H1 (cell line): ENCODE measurements around the gene GPRIN3. TPM values are rescaled to one million over a fixed set of nuclear protein-coding genes. Genes with fewer than 3 reads are reported as not detected.

Source experiments
- CTCF ChIA-PET: fragments of 300-600 bp; sonication (Branson Sonifier 250); formaldehyde crosslinking; loops from one replicate; lab custom pipeline; 2021; ENCODE audit not compliant: partially characterized antibody; lab: Charles Lee
- POLR2A ChIA-PET: fragments of 300-600 bp; sonication (Branson Sonifier 250); formaldehyde crosslinking; loops from one replicate; lab custom pipeline; 2021; ENCODE audit warnings: inconsistent platforms; ENCODE audit not compliant: partially characterized antibody; lab: Charles Lee
- DNase-seq, 2 experiments: peaks; one replicate each; pipeline versions ENCODE4 v3.0.0 to v3.0.0-alpha.2; 2010 to 2022; ENCODE audit warnings: low spot score in 2 of 2, low read depth in 1 of 2, mixed read lengths in 1 of 2
- FAIRE-seq: peaks from 2 replicates; lab custom pipeline; 2011; peaks lifted over from hg19 to GRCh38; lab: Jason Lieb, UNC
- H2AFZ ChIP-seq: 2 replicates; pipeline ENCODE4 v1.8.1; 2012; ENCODE audit warnings: low read length, inconsistent platforms
- H2AK5ac ChIP-seq: 2 replicates; pipeline ENCODE4 v1.6.1; 2013; ENCODE audit warnings: low read depth, low read length
- H2BK120ac ChIP-seq: replicated peaks from 2 replicates; pipeline ENCODE3; 2013; ENCODE audit warnings: low read depth, low read length, inconsistent platforms
- H2BK12ac ChIP-seq: 2 replicates; pipeline ENCODE4 v1.6.1; 2013; ENCODE audit warnings: low read depth, low read length
- H2BK15ac ChIP-seq: 2 replicates; pipeline ENCODE4 v1.6.1; 2013; ENCODE audit warnings: low read length
- H2BK20ac ChIP-seq: 2 replicates; pipeline ENCODE4 v1.6.1; 2013; ENCODE audit warnings: low read length
- H2BK5ac ChIP-seq: 2 replicates; pipeline ENCODE4 v1.6.1; 2013; ENCODE audit warnings: low read depth, low read length
- H3K14ac ChIP-seq: 2 replicates; pipeline ENCODE4 v1.6.1; 2013; ENCODE audit warnings: inconsistent platforms; ENCODE audit not compliant: insufficient read length
- H3K18ac ChIP-seq: 2 replicates; pipeline ENCODE4 v1.6.1; 2013; ENCODE audit warnings: low read length; ENCODE audit errors: extremely low read depth
- H3K23ac ChIP-seq: 2 replicates; pipeline ENCODE4 v1.6.1; 2013; ENCODE audit warnings: inconsistent platforms; ENCODE audit not compliant: insufficient read length
- H3K23me2 ChIP-seq: 2 replicates; pipeline ENCODE4 v1.6.1; 2013; ENCODE audit warnings: low read depth, low read length
- H3K27ac ChIP-seq: 2 replicates; pipeline ENCODE4 v1.6.1; 2011; ENCODE audit warnings: low read depth, low read length, inconsistent platforms
- H3K27me3 ChIP-seq, 4 experiments: replicated peaks in 1 of 4; 1 replicate in 1 of 4; 2 replicates in 3 of 4; pipeline versions ENCODE4 v1.6.1 to v1.8.1; 2011 to 2013; ENCODE audit warnings: low read length in 3 of 4, mild to moderate bottlenecking in 3 of 4, inconsistent platforms in 2 of 4, mixed read lengths in 2 of 4, moderate library complexity in 1 of 4; ENCODE audit not compliant: control insufficient read depth in 3 of 4, insufficient read depth in 3 of 4; ENCODE audit errors: extremely low read depth in 1 of 4
- H3K36me3 ChIP-seq, 4 experiments: 2 replicates each; pipeline versions ENCODE4 v1.6.1 to v1.8.1; 2011 to 2013; ENCODE audit warnings: mild to moderate bottlenecking in 4 of 4, low read length in 3 of 4, moderate library complexity in 2 of 4, control low read depth in 1 of 4, inconsistent platforms in 1 of 4; ENCODE audit not compliant: insufficient read depth in 4 of 4, control insufficient read depth in 2 of 4
- H3K4ac ChIP-seq: replicated peaks from 2 replicates; pipeline ENCODE3; 2013; ENCODE audit warnings: low read length, low read depth, mixed read lengths, inconsistent platforms; ENCODE audit not compliant: insufficient read length
- H3K4me1 ChIP-seq, 4 experiments: replicated peaks in 1 of 4; 1 replicate in 1 of 4; 2 replicates in 3 of 4; pipeline versions ENCODE4 v1.6.1 to v1.8.1; 2011 to 2013; ENCODE audit warnings: low read length in 3 of 4, inconsistent platforms in 2 of 4, mixed read lengths in 1 of 4; ENCODE audit not compliant: insufficient read depth in 4 of 4, control insufficient read depth in 3 of 4
- H3K4me2 ChIP-seq, 2 experiments: 2 replicates each; pipeline versions ENCODE4 v1.6.1 to v1.8.1; 2011 to 2013; ENCODE audit warnings: low read depth in 2 of 2, low read length in 2 of 2, control low read depth in 1 of 2, inconsistent platforms in 1 of 2, mild to moderate bottlenecking in 1 of 2; ENCODE audit not compliant: insufficient read depth in 1 of 2
- H3K4me3 ChIP-seq, 4 experiments: fragments of 200-600, 300-600 bp in 1 of 4; sonication (generic), shearing (Covaris generic), sonication (Bioruptor Twin) in 1 of 4; 2 replicates each; pipeline versions ENCODE4 v1.5.1 to v1.8.1; 2011 to 2016; ENCODE audit warnings: low read length in 4 of 4, low read depth in 3 of 4, control low read depth in 2 of 4, inconsistent platforms in 2 of 4, mild to moderate bottlenecking in 2 of 4, mixed read lengths in 1 of 4, moderate library complexity in 1 of 4; ENCODE audit not compliant: insufficient read depth in 2 of 4; ENCODE audit errors: extremely low read depth in 1 of 4
- H3K56ac ChIP-seq: replicated peaks from 2 replicates; pipeline ENCODE3; 2013; ENCODE audit warnings: low read depth, mild to moderate bottlenecking, mixed read lengths, low read length, inconsistent platforms; ENCODE audit not compliant: insufficient read length
- H3K79me1 ChIP-seq: 2 replicates; pipeline ENCODE4 v1.6.1; 2013; ENCODE audit warnings: low read depth, low read length, control low read depth
- H3K79me2 ChIP-seq, 2 experiments: 2 replicates each; pipeline versions ENCODE4 v1.6.1 to v1.8.1; 2012 to 2013; ENCODE audit warnings: low read length in 2 of 2, mild to moderate bottlenecking in 2 of 2, inconsistent platforms in 1 of 2; ENCODE audit not compliant: insufficient read depth in 2 of 2, control insufficient read depth in 1 of 2
- H3K9ac ChIP-seq, 4 experiments: replicated peaks in 1 of 4; 1 replicate in 1 of 4; 2 replicates in 3 of 4; pipeline versions ENCODE4 v1.6.1 to v1.8.1; 2011 to 2013; ENCODE audit warnings: low read depth in 3 of 4, low read length in 3 of 4, control low read depth in 2 of 4, mild to moderate bottlenecking in 2 of 4, moderate library complexity in 2 of 4, inconsistent platforms in 1 of 4; ENCODE audit errors: extremely low read depth in 1 of 4
- H3K9me3 ChIP-seq, 2 experiments: 2 replicates each; pipeline versions ENCODE4 v1.6.1 to v1.8.1; 2012 to 2013; ENCODE audit warnings: mild to moderate bottlenecking in 2 of 2, moderate library complexity in 2 of 2, control low read depth in 1 of 2, inconsistent platforms in 1 of 2, low read depth in 1 of 2, low read length in 1 of 2, mixed read lengths in 1 of 2; ENCODE audit not compliant: insufficient read depth in 2 of 2
- H4K20me1 ChIP-seq, 2 experiments: replicated peaks in 1 of 2; 2 replicates each; pipeline versions ENCODE3 to v1.8.1; 2011 to 2013; ENCODE audit warnings: inconsistent platforms in 2 of 2, low read length in 2 of 2, mild to moderate bottlenecking in 1 of 2; ENCODE audit not compliant: insufficient read depth in 2 of 2, control insufficient read depth in 1 of 2
- H4K5ac ChIP-seq: 2 replicates; pipeline ENCODE4 v1.6.1; 2013; ENCODE audit warnings: low read length, low read depth, mixed read lengths, inconsistent platforms; ENCODE audit not compliant: insufficient read length
- H4K8ac ChIP-seq: 2 replicates; pipeline ENCODE4 v1.8.0; 2013; ENCODE audit warnings: mild to moderate bottlenecking, moderate library complexity, low read length, inconsistent platforms; ENCODE audit not compliant: insufficient read depth; ENCODE audit errors: extremely low read depth
- H4K91ac ChIP-seq: replicated peaks from 2 replicates; pipeline ENCODE3; 2013; ENCODE audit warnings: low read length, mixed read lengths, inconsistent platforms; ENCODE audit not compliant: insufficient read length
- BRCA1 ChIP-seq: IDR thresholded peaks from 2 replicates; pipeline ENCODE4 v1.6.1; 2012; ENCODE audit warnings: low read depth, low read length, improper control_type of control experiment
- CTBP2 ChIP-seq: IDR thresholded peaks from 2 replicates; pipeline ENCODE4 v1.7.0; 2011; ENCODE audit warnings: borderline replicate concordance, mild to moderate bottlenecking, moderate library complexity, mixed read lengths, low read length; ENCODE audit not compliant: insufficient read depth, insufficient read length
- JUND ChIP-seq: IDR thresholded peaks from 2 replicates; pipeline ENCODE4 v1.6.1; 2011; ENCODE audit warnings: mild to moderate bottlenecking, improper control_type of control experiment, low read length
- WGBS, 2 experiments: shearing (Covaris generic) in 1 of 2; methylation state at CpG; one replicate each; pipeline versions ENCODE4 v1.1.6 to v1.1.7; 2013 to 2015; ENCODE audit warnings: low lambda C conversion rate in 2 of 2, mixed read lengths in 2 of 2, inconsistent platforms in 1 of 2, low coverage in 1 of 2, missing lambda C conversion rate in 1 of 2; ENCODE audit not compliant: insufficient replicate concordance in 2 of 2, insufficient coverage in 1 of 2, insufficient read length in 1 of 2; ENCODE audit errors: extremely low coverage in 1 of 2, missing lambda C conversion rate in 1 of 2; 5-methylcytosine and 5-hydroxymethylcytosine counted together
- polyA plus RNA-seq, 7 experiments: library from polyadenylated mRNA; depleted of rRNA in 3 of 7; stranded (reverse) in 5 of 7; unstranded in 2 of 7; fragments of >200 nt in 5 of 7; fragments of 200-250 nt in 2 of 7; gene quantifications; 1 replicate in 5 of 7; 2 replicates in 1 of 7; 4 replicates in 1 of 7; pipeline versions ENCODE4 v1.2.1 to v1.2.3, GENCODE V29; 2011 to 2013; ENCODE audit warnings: missing spikeins in 2 of 7, mixed read lengths in 2 of 7
- total RNA-seq: library from RNA; stranded (reverse); fragmentation: NEBNext Ultra II Directional; extraction: Animal tissue kit (Norgen Biotek cat#: 25700); gene quantifications from 2 replicates; pipeline ENCODE4 v1.2.1, GENCODE V29; 2021
- TF ChIP-seq, protein P1 (sequence below): IDR thresholded peaks from 2 replicates; pipeline ENCODE4 v1.6.1; 2012; ENCODE audit warnings: low read length, inconsistent platforms

The GPRIN3 gene
- total and polyA plus RNA-seq, 2 of the 8 experiments (the other 6 are each of a cell fraction or from before 2014, with no cell fraction given) = 0.17 to 1.4 TPM

DNA sequence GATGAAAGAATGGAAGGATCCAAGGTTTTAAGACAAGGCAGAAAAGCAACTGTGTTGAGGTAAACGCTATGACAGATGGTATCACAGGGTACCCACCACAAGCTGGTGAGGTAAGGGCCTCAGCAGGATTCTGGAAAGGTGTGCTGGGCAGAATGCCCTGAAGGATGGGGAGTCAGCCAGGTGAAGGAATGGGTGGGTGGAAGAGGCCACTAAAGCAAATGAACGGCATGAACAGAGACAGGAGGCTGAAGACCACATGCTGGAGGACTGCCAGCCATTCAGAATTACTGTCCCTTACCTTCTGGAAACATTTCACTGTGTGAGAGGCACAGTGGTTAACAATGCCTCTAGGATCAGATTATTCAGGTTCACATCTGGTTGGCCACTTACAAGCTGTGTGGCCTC, 23.6 kb downstream of the GPRIN3 start:
- Histone ChIP-seq H3K23me2 (no peaks in the 10 kb centered on the region), H2BK5ac (no peak overlapping the region), H3K9me3 (no peaks in the 10 kb centered on the region), H3K4me3 (no peak overlapping the region), H2AFZ (no peak overlapping the region), H3K23ac (no peak overlapping the region), H2BK12ac (no peak overlapping the region), H2BK20ac (no peak overlapping the region; the same call in 1 of the 2 replicates), H3K27me3 (no peaks in the 10 kb centered on the region), H3K79me2 (no peaks in the 10 kb centered on the region), H3K9ac (no peak overlapping the region), H3K56ac (no peak overlapping the region), H3K4me2 (no peak overlapping the region), H4K91ac (no peak overlapping the region), H2AK5ac (no peak overlapping the region), H2BK120ac (no peak overlapping the region), H3K79me1 (no peaks in the 10 kb centered on the region), H2BK15ac (no peak overlapping the region), H4K20me1 (no peaks in the 10 kb centered on the region), H3K18ac (no peak overlapping the region), H3K36me3 (no peaks in the 10 kb centered on the region), H3K27ac (no peak overlapping the region), H3K4me1 (peaks cover 0 to 3% (median 0%) of the 10 kb centered on the region in 4 experiments; a peak in 2 of 7 replicates), H4K5ac (no peak overlapping the region), H3K14ac (no peak overlapping the region), H3K4ac (no peak overlapping the region), H4K8ac (no peak overlapping the region)
- 90% methylated on average over 2 of the region's 2 CpGs; no CpG with 5 or more reads in 1 of the 2 experiments for WGBS, 2 experiments
- no peak for FAIRE-seq
- no peak for TF ChIP-seq BRCA1
- TF ChIP-seq, protein P1, sequence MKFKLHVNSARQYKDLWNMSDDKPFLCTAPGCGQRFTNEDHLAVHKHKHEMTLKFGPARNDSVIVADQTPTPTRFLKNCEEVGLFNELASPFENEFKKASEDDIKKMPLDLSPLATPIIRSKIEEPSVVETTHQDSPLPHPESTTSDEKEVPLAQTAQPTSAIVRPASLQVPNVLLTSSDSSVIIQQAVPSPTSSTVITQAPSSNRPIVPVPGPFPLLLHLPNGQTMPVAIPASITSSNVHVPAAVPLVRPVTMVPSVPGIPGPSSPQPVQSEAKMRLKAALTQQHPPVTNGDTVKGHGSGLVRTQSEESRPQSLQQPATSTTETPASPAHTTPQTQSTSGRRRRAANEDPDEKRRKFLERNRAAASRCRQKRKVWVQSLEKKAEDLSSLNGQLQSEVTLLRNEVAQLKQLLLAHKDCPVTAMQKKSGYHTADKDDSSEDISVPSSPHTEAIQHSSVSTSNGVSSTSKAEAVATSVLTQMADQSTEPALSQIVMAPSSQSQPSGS = no peak
- no peak for TF ChIP-seq CTBP2
- no peak for TF ChIP-seq JUND
- DNase-seq = no peak
- ChIA-PET CTCF (interaction anchor here (1.0 to 2.2 kb wide), 2 partner anchors 10 to 26 kb away, joined by 3 to 6 read pairs; no protein-coding TSS in a partner anchor), POLR2A (interaction anchor here (1.3 kb wide), 1 partner anchor 16 kb away, joined by 3 read pairs; no protein-coding TSS in a partner anchor)
